Sigmoid colon (tissue), 4 donors: ENCODE data around the gene PGAP2.

ENCODE experiments used
- CTCF ChIP-seq, 4 experiments: fragments of 450-650 bp in 3 of 4; fragments of 200-600 bp in 1 of 4; IDR thresholded peaks; one replicate each; pipeline ENCODE4 v1.5.1; 2016 to 2019; ENCODE audit warnings: antibody characterized with exemption in 4 of 4, mild to moderate bottlenecking in 3 of 4, moderate library complexity in 2 of 4
- EP300 ChIP-seq, 4 donors: sonication (generic); formaldehyde crosslinking; IDR thresholded peaks; one replicate each; pipeline ENCODE4 v1.6.1; 2017; ENCODE audit warnings: antibody characterized with exemption in 4 of 4

DNA sequence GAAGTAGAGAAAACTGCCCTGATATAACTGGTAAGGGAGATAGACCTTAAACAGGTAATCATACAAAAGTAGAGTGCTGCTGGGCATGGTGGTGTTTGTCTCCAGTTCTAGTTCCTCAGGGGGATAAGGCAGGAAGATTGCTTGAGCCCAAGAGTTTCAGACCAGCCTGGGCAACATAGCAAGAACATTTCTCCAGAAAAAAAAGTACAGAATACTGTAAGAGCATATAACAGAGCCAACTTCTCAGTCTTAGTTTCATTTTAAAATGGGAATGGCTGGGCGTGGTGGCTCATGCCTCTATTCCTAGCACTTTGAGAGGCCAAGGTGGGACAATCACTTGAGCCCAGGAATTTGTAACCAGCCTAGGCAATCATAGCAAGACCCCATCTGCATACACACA, 36.9 kb downstream of the PGAP2 start:
- TF ChIP-seq CTCF (IDR thresholded peaks at IDR 0.05) (no peak), EP300 (IDR thresholded peaks at IDR 0.05) (no peak)
